ENCODE measurements around the gene ANO6.
A peak's percentile ranks its signal among the peaks of the same experiment; 100 is the strongest.

The ANO6 gene

DNA sequence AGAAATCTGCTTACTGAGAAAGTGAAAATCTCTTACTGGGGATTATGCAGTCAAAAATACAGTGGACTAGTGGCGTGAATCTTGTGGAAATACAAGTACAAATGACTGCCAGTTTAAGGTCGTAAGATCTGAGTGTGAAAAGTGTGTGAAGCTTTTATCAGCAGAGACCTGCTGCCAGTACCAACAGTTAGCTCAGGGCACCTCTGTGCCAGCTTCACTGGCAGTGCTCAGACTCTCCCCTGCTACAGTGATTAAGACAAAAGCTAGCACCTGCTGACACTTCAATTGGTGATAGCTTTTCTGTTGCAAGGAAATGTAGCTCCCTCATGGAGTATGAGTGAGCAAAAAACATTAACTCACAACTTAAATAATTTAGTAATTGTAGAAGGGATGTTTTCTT is 185.1 kb downstream of the ANO6 start:
- DNase-seq (ENCODE audit: low spot score) = no peak
- FAIRE-seq = no peak

DNA sequence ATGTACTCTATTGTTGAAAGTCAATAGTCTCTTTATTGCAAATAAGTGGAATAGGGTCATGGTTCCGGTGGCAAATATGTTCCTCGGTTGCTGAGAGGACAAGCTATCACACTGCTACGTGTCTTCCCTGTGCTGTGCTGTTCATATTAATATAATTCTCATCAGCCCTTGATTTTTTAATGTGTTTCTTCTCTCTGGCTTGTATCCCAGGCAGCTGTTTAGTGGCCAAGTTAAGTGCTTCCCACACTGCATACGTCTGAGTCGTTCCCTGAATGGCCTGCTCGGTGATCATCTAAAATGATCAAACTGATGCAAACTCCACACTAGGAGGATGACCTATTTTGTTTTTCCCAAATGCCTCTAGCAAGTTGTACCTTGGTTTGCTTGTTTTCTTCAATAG is 186.4 kb downstream of the ANO6 start:
- DNase-seq (ENCODE audit: low spot score) = no peak
- FAIRE-seq = no peak

DNA sequence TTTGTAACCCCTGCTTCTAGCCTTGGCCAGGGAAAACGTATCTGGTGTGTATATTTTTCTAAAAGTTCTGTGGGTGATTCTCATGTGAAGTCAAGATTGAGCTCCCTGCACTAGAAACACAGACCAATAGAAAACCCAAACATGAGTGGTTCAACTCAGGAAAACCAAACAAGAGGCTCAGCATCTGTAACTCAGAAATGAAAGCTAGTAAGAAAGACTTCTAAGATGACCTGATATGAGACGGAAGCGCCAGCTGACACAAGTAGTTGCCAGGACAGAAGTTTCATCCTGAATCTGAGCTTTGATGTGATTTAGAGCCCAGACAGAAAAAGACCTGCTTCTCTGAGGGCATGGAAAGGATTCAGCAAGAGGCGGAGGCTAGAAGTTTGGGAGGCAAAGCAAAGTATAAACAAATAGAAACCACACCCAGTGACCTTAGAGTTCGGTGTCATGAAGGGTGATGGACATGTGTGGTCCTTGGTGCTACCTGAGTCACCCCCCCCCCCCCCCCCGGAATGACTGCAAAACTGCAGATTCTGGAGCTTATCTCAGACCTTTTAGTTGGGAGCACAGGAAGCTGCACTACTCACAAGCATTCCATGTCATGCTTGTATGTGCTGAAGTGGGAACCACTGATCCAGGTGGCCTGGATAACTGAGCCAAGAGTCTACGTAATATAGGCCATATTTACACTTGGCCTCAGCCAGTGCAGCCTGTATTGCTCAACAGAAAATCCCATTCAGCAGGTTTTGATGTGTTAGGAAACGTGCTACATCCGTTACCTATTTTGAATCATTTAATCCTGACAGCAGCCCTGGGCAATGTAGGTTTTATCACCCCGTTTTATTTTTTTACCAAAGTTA is 191.3 kb downstream of the ANO6 start:
- FAIRE-seq = no peak
- DNase-seq (ENCODE audit: low spot score) = no peak

DNA sequence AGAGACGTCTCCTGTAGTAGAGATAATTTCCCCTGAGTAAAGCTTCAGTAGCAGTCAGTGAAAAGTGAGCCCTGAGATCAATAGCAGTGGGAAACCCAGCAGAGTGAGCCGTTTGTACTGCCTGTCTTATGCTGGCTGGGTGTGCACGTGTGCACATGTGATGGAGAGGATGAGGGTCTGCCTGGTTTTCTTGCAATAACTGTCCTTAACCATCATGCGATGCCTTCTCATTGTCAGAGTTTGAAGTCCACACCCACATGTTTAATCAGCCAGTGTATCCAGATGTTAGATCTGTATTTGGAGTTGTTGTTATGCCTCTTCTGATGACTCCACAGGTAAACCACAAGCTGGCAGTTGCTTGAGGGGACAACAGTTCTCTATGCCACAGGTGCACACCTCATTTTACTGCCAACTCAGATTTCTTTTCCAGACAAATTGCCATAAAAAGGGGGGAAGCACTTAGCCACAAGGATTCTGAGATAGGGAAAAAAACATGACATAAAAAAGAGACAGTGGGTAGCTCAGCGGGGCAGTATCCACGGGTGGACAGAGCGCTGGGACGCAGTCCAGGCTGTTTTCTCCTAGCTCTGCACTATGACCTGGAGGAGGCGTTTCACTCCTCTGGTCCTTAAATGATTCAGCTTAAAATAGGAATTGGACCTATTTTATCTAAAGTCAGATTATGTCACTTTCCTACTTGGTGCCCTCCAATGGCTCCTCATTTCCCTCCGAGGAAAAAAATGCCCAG is 192.3 kb downstream of the ANO6 start:
- FAIRE-seq (no peak), DNase-seq (ENCODE audit: low spot score) (no peak)

DNA sequence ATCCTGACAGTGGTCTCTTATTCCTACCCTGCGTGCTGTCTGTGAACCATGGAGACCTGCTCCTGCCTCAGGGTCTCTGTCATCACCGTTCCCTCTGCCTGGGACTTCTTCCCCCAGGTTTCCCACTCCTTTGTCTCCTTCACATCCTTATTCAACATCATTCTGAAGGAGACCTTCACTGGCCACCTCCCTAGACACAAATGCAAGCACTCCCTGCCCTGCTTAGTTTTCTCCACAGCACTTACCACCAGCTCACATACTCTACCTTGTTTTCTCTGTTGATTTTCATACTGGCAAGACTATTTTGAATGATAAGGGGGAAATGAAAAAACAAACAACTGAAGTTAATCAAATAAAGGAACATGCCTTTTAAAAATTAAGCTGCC is 192.8 kb downstream of the ANO6 start:
- DNase-seq (ENCODE audit: low spot score) = no peak
- no peak for FAIRE-seq

DNA sequence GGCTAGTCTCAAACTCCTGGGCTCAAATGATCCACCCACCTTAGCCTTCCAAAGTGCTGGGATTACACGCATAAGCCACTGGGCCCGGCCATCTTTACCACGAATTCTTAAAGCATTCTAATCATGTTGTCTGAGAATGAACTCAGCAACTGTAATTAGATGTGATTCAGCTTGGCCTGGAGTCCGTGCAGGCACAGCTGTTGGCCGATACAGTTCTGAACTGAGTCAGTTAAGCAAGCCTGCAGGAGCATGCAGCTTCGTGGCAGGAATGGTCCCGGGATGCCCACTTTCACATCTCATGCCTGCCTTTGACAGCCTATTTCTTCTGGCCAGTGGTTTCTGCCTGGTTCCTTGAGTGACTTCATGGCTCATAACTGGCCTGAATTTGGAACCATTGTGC is 194.1 kb downstream of the ANO6 start:
- DNase-seq (ENCODE audit: low spot score) (no peak), FAIRE-seq (no peak)

DNA sequence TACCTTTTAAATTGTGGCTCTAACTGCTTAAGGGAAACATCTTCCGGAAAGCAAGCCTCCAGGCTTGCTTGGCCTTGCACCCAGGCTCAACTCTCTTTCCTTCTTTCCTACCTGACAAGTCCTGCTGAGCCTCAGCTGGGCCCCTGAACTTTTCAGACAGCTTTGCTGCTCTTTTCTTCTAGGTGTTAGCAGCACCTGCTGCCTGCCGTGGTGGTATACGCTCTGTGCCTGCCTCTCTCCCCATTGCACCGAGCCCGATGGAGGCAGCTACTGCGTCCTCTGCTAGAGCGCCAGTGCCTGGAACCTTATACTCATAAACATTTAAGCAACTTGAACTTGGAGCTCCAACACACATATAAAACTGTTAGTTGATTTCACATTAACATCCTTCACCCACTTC is 195.7 kb downstream of the ANO6 start:
- DNase-seq (ENCODE audit: low spot score) (no peak), FAIRE-seq (no peak)

DNA sequence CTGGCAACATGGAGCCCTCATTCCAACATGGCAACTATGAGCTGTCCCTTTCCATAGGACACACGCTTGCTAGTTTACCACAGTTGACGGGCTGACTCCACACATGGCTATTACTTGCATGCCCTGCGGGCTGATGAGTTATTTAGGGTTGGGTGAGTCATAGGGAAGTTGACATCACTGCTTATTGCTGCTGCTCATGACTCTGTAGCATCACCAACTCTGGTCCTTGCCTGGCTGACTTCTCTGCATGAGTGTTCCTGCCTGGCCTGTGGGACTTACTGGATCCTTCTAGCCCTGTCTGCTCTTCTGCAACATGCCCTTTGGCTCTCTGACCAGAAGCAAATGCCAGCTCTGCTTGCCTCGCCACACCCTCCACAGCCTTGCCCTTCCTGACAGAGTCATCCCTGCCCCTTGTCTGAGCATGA is 199.5 kb downstream of the ANO6 start:
- DNase-seq (ENCODE audit: low spot score) = peak; percentile 99
- FAIRE-seq = peak; percentile 94

DNA sequence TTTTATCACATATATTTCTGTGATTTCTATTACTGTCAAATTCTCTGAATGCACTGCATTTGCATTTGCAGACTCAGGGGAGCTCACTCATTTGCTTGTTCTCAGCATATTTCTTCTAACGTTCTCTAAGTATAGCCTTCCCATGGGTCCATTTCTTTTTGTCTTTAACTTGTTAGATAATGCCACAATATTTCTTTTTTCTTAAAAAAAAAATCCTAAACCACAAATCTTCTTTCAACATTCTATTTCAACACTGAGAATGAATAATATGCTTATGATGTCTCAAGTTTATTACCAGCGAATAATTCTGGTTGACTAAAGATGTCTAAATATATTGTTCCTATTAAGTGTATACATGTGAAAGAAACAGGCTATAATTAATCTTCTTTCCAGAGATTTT is 200.2 kb downstream of the ANO6 start:
- FAIRE-seq = no peak
- DNase-seq (ENCODE audit: low spot score) = no peak

DNA sequence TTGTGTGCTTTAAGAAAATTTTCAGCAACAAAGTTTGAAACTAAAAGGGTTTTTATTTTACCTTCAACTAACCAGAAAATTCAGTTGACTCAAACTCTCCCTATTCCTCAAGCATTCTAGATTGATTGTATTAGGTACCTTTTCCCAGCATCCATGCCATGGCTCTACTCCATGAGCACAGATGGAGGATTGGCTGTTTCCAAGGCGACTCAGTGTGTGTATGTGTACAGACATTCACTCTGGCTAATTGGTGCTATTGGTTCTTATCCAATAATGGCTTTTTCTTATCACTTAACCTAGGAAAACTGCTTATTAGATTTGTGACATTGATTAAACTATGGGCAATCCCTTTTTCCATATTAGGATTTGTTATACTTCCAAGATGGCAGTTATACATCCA is 202.6 kb downstream of the ANO6 start:
- no peak for DNase-seq (ENCODE audit: low spot score)
- FAIRE-seq = no peak

DNA sequence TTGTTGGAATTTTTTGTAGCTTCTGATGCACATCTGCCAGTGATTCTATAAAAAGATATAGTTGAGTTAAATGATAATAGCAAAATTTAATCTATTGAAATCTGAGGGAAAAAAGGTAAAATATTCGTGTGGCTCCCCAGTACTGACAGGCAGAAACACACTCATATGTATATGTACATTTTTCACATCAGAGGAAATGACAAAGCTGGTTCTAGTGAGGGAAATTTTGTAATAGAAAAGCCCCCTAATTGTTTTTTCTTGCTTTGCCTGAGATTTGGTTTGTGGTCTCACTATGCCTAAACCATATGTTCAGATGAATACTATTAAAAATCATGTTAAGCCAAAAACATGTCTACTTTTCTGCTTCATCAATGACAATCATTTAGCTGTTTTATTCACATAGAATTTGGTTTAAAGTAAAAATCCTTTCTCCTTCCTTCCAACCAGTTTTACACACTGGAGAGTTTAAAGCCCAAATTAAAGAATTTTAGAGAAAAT is 203.5 kb downstream of the ANO6 start:
- no peak for DNase-seq (ENCODE audit: low spot score)
- no peak for FAIRE-seq

DNA sequence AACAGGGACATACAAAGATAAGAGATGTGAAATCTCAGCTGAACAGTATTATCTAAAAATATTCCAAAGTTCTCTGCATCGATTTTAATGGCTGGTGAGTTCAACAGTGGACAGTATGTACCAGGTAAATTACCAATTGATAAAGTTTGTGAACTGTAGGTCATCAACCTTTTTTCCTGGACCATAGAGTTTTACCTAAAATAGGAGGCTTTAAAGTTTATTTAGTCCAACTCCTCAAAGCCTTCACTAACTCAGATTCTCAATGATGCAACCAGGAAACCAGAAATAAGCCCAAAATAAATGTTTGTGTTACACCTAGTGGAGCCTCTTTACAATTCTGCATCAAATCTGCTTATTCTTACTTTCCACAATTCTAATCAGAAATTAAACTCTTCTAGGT is 205.8 kb downstream of the ANO6 start:
- DNase-seq (ENCODE audit: low spot score) (no peak), FAIRE-seq (no peak)

DNA sequence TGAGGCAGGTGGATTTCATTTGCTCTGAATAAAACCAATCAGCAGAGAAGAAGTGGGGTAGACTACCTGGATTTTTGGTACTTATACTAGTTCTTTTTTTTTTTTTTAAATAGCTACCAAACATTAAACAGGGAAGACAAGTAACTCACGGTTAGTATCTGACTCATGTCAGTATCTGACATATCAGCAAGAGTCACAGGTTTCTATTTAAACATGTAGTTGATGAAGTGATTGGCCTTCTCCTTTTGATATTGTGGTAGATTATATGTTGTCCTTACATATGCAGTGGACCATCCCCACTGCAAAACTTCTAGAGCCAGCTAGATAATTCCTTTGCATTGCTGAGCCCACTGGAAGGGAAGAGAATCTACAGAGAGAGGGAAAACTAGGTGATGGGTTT is 208.0 kb downstream of the ANO6 start:
- no peak for FAIRE-seq
- DNase-seq (ENCODE audit: low spot score) = no peak

DNA sequence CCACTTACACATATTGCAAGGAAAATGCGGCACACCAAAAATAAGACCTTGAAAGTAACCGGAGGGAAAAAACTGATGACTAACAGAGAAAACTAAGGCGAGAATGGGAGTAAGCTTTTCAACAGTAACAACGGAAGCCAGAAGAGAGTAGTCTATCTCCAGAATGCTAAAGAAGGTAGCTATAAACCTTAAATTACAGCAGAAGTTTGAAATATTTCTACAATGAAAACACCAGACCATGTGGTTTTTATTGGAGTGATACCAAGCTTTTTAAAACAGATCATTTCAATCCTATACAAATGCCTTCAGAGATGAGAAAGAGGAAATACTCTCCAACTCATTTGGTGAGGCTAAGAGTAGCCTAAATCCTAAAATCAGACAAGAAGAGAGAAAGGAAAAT is 209.5 kb downstream of the ANO6 start:
- FAIRE-seq (no peak), DNase-seq (ENCODE audit: low spot score) (no peak)

DNA sequence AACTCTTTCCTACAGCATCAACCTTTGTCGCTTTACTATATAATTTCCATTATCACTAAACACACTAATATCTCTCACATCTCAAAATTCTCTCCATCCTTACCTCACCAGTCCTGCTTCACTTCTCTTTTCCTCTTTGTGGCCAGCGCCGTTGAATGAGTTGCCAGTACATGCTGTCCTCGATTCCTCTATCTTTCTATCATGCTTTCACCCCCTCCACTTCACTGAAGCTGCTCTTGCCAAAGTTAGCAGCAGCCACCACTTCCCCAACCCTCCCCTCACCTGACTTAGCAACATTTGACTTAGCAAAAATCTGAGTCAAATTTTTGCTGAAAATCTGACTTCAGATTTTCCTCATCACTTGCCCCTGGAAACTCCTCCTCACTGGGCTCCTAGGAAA is 210.4 kb downstream of the ANO6 start:
- DNase-seq (ENCODE audit: low spot score) = no peak

DNA sequence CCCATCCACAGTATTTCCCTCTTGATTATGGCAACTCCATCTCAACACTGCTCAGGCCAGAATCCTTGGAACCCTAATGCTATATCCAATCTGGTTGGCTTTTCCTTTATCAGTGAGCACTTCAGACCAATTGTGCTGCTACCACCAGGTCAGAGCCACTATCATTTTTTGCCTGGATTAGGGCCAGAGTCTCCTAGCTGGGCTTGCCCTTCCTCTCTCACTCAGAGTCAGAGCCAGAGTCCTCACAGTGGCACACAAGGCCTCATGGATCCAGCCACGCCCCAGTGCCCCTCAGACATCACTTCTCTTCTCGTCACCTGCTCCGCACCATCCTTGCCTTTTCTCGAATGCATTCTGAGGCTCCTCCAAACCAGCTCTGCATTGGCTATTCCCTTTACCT is 211.1 kb downstream of the ANO6 start:
- DNase-seq (ENCODE audit: low spot score) (no peak), FAIRE-seq (no peak)

More for the DNA sequence above, 210.4 kb downstream of the ANO6 start:
- no peak for FAIRE-seq

DNA sequence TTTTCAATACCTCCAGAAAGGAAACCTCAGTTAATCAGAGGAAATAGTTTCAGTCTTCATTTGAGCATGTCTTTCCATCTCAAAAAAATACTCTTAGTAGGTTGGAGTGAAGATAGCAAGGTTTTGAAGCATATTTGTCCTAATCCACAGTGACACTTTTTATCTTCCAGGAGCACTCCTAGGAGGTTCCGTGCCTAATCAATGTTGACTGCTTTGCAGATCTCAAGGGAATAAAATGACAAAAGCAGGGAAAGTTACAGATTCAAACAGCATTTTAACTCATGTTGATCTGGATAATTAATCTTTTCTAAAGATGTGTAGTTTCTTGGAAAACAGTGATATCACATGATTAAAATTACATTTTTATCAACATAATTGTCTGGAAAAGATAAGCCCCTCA is 213.9 kb downstream of the ANO6 start:
- FAIRE-seq (no peak), DNase-seq (ENCODE audit: low spot score) (no peak)

DNA sequence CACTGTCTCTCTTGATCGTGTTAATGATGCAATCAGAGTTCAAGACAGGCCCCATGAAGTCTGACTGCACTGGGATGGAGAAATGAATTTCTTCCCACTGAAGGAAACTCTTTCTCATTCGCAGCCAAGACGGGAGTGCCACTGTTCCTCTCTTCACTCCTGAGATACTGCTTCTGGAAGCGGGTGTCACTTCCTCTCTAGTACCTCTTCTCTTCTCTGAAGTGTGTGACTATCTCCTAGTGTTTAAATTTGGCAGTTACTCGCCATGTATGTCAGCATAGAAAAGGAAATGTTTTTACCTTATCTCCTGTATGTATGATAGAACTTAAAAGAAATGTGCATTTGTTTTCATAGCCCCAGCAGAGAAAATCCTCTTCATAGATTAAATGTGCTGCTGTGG is 215.2 kb downstream of the ANO6 start:
- no peak for DNase-seq (ENCODE audit: low spot score)
- no peak for FAIRE-seq

DNA sequence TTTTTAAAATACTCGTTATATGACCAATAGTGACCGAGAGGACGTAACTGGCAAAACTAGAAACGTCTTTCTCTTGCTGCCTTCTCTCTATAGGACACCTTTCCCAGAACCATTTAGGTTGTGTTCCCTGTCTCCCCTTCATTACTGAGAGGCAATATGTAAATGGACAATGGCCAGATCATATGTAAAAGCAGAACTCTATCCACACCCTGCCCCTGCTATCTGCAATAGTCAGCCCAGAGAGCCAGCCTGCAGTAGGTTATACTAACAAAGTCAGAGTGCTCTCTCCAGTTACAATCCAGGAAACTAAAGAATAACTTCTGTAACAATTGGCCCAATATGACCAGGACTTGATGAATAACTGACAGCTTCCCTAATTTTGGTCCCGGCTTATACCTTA is 216.8 kb downstream of the ANO6 start:
- FAIRE-seq (no peak), DNase-seq (ENCODE audit: low spot score) (no peak)

DNA sequence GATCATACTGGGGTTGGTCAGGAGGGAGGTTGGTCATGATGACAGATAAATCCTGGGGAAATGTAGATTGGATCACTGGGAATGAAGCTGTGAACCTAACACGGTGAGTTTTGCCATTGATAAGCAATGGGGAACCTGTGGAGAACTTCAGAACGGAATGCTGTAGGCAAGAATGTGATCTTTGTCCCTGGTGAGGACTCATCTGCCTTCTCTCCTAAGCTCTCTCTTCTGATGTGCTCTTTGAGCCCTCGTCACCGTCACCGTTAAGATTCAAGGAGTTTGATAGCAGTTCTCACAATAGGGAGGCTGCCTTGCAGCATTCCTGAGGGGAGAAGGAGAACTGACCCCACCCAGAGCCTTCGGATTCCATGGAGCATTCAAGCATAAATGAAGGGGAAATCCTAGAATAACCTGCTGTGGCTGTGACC is 217.6 kb downstream of the ANO6 start:
- DNase-seq (ENCODE audit: low spot score) = peak; percentile 47
- FAIRE-seq = no peak

DNA sequence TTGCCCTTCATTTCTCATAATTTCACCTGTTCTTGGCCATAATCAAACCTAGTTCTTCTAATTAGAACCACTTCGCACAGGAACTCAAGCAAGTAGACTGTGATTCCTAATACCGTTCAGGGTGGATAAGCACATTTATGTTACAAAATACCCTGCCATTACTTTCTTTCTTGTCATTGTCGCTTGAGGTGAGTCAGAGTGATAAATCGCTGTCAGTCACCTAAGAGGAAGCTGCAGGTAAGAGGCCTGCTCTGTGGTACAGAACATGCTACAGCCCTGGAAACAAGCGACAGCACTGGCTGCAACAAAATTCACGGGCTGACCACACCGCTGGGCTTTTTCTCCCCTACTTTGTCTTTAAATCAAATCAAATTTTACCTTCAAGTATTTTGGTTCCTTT is 218.2 kb downstream of the ANO6 start:
- no peak for DNase-seq (ENCODE audit: low spot score)
- no peak for FAIRE-seq

DNA sequence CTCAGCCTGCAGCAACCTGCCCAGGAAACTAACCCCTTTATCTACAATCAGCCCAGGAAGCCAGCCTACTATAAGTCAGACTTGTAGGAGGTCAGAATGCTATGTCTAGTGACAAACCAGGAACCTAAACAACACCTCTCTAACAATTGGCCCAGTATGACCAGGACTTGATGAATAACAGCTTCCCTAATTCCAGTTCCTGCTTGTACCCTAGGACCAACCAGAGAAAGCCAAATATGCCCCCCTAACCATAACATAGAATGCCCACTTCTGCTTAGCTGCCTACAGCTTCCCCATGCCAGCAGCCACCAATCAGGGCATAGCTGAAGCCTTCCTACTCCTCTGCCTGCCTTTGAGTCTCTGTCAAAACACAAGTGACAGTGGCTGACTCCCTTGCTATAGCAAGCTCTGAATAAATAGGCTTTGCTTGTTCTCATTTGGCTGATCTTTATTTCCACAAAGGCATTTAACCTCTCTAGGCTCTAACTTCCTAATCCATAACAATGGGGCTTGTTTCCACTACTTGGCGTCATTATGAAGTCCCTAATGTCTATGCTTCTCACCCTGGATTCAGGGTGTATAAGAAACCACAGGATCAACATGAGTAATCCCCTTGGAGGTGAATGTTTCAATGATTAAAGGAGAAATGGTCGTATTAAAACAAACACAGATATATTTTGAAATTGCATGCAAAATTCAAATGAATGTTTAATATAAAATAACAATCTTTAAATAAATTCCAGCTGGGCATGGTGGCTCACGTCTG is 220.2 kb downstream of the ANO6 start:
- DNase-seq (ENCODE audit: low spot score) (no peak), FAIRE-seq (no peak)
